ENCODE results near the gene GALNTL6.
"Not testable (repeated sequence)": the region's sequence is repeated elsewhere in the genome, so short reads cannot be mapped to it uniquely, and the experiment has no call there.

Gene GALNTL6

DNA sequence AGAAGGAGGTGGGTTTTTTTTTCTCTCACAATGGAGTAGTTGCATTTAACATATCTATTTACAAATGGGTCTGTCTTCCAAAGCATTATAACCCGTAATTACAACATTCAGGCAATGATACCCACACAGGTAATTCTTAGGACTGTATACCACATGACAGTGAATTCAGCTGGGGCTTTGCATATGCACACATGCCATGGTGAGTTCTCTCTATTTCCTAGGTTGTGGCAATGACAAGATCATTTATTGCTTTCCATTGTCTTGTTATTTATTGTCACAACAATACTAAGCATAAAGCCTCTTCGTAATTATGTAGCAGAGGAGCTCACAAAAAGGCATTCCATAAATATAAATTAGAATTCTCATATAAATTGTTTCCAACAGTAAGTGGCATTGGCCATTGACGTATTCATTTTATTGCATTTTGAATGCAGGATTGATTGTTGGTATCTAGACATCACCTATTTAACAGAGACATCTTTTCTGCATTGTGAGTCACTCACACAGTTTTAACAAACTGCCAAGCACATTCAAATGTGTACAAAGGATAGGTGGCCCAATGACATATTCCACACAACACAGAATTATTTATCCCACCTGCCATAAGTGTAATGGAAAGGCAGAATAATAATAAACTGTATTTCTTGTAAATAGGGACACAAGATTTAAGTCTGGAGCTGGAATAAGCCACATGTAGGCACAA lies 964.7 kb downstream of the GALNTL6 start:
- DNase-seq, result no peak

DNA sequence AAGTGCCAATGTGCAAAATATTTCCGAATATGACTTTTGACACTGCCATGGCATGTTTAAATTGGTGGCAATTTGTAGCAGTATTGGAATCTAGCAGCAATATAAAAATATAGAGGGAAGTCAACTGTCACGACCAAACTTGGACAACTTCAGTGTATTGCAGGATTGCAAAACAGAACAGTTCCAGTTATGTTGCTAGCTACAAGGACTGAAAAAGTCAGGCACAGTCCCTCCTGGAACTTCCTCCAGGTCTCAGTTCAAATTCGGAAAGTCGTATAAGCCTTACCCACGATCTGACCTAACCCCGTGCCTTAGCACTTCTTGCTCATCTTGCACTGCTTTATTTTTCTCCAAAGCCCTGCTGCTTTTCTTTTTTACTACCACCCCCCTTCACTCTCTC lies 965.4 kb downstream of the GALNTL6 start:
- no peak for DNase-seq

DNA sequence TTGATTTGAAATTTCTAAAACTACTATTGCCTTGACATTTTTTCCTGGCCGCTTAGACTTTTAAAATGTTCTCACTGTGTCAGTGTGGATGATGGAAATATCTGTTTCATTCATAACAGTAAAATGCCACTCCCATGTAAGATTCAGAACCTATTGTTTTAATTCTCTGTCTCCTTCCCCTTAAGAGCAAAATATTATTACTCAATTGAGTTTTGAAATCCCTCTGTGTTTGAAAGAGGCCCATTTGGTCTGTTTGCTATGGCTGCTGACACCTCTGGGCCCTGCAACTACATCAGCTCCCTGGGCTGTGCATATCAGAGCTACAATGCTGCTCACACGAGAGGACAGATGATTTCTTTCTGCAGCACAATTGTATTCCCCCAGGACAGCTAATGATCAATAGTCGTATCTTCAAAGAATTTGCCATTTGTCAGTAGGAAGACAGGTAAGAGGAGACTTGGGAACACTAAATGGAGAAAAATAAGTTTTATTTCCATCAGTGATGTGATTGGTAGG lies 967.4 kb downstream of the GALNTL6 start:
- DNase-seq, result no peak

DNA sequence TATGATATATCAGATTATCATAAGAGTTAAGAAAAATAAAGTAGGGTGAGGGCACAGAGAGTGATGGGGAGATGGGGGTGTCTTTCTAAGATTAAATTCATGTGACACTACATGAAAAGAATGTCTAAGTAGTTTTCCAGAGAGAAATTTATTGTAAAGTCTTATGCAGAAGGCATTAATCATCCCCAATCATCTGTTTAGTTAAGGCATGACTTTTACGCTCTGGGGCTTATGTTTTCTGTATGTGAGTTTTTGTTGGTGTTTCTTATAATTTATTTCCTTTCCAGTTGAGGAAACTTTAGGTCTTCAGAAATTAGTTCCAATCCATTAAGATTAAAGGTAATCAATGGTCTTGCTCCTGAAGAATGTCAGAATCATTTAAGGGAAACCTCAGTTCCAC lies 972.4 kb downstream of the GALNTL6 start:
- no peak for DNase-seq

DNA sequence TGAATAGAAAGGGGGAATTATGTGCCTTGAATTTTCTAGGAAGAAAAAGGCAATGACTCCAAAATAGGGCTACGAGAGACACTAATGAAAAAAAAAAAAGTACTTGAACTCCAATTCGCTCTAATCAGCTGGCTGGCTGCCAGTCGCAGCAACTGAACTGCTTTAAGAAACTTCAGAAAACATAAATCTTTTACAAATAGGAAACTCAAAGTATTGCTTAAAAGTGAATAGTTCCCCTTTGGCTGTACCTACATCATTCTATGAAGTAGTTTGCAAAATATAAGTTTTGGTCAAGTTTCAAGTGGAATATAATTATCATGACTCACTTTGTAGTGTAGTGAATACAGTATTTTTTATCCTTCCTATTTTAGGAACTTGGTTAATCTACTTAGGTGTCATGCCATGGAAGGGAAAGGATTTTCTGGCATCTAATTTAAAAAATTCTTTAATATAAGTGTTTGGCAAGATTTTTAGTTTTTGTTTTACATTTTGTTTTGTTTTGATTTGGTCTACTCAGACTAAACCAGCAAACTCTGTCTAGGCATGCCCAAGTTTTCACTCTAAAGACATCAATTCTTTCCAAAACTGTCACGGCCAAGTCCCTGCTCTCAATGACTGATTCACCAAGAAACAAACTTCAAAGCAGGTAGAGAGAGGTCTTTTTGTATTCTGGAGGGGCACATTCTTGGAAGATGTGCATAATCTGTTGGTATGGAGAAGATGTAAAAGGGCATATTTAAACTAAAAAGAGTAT lies 973.0 kb downstream of the GALNTL6 start:
- DNase-seq, result no peak

DNA sequence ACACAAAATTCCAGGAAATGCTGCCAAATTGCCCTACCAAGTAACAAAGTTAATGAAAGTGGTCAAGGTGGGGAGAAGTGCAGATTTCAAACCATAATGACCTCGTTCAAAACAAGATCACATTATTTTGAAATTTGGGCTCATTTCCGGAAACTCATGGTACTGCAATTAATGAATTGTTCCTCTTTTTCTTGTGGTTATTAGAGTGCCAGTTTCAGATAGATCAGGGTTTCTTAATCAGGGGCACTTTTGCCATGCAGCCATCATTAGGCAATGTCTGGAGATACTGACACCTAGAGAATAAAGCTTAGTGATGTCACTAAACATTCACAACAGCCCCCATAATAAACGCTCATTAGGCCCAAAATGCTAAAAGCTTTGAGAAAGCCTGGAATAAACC lies 973.9 kb downstream of the GALNTL6 start:
- DNase-seq, result no peak

DNA sequence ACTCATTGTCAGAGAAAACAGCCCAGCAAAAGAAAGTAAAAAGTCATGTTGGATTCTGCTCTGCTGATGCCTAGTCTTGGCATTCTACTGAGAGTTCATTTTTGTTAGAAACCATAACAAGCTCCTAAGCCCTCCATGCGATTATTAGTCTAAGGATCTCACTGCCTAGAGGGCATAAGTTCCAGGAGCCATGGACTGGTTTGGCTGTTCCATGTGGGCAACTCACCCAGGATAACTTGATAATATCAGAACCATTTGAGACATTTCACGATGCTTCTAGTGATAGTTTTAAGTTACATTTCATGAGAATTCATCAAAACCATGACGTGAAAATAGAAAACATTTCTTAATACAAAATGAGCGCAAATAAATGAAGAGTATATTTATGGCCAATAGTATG lies 978.6 kb downstream of the GALNTL6 start:
- DNase-seq, result no peak

DNA sequence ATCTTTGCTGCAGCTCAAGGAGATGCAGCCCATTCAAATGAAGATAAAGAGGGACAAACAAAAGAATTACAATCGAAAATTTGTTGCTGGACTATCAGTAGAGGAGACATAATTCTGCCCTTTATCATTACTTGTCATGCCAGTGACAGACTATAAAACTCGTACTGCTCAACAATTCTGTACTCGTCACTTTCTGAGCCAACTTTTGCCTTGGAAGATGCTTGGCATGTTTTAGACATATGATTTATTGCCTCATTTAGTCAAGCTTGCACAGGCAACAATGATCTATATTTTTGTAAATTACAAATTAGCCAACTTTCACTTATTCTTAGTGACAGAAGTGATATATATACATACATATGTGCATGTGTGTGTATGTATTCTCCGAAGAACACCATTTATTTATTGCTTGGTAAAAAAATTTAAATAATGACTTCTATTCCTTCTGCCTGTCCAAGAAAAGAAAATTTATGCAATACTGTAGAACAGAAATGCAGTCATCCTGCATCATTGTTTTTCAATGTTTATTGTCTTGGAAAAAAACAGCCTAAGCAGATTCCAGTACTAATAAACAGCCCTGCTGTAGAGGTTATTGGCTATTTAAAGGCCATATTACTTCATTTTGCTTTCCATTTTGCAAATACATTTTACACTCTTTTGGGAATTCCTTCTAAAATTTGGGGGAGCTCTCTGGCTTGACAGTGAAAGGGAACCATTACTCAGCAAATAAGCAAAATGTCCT lies 980.5 kb downstream of the GALNTL6 start:
- DNase-seq, result no peak

DNA sequence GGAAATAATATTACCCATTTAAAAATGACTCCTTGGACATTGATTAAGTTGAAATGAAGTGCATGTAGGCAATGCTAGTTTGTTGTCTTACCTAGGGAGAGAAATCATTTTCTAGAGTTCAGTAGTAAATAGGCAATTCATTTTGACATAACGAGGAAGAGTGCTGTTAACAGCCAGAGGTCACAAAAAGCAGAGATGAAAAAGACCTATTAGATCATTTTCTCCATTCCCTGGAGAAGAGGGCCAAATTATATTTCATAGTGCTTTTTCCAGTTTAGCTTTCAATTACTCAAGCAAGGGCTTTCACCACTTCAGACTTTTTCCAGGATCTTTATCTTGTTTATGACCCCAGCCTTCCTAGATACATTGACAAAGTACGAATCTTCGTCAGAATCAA lies 981.1 kb downstream of the GALNTL6 start:
- no peak for DNase-seq

DNA sequence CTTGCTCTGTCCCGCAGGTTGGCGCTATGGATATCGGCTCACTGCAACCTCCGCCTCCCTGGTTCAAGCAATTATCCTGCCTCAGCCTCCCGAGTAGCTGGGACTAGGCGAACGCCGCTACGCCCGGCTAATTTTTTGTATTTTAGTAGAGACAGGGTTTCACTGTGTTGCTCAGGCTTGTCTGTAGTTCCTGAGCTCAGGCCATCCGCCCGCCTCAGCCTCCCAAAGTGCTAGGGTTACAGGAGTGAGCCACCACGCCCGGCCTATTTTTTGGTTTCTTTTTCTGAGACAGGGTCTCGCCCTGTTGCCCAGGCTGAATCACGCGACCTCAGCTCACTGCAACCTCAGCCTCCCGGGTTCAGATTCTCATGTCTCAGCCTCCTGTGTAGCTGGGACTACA lies 984.1 kb downstream of the GALNTL6 start:
- not testable (repeated sequence) for DNase-seq

DNA sequence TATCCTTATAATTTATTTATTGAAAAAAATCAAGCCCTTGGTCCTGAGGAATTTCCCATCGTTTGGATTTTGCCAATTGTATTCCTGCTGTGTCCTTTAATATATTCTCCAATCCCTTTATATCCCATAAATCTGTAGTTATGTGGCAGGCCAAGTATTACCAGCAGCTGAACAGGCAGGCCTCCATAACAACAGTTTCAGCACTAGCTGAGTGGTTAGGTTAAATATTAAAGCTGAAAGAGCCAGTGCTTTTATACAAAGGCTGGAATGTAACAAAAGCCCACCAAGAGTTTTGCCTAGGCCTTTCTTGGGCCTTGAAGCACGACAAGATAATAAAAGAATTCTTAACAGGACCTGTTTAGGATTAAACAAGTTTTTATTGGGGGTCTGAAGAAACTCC lies 988.8 kb downstream of the GALNTL6 start:
- no peak for DNase-seq

DNA sequence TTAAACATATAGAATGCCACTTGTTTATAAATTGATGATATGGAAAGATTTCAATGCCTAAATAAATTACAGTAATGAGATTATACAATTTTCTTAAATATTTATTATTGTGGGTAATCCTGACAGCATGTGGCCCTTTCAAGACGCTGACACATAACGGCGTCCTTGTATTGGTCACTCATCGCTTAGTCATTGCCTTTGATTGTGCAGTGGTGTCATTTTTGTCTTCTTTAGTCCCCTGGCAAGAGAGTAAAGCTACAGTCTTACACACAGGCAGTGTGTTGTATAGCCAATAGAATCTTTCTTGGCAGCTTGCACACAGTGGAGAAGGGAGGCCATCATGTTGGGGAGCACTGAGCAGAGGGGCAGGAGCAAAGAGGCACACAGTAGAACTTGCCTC lies 993.6 kb downstream of the GALNTL6 start:
- DNase-seq, result no peak

DNA sequence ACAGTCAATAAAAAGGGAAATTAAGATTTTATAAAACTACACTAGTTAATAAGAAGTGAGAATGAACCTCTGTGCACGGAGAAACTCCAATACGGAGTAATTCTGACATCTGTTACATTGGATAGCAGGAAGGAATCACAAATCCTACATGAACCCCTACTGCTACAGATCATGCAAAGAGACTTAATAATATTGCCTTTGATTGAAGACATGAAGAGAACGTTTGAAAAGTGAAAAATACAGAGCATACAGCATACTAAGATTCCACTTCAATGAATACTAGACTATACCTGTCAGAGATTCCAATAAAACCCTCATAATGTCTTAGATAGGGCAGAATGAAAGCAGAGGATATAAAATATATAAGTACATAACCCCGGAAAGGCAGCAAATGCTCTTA lies 995.0 kb downstream of the GALNTL6 start:
- DNase-seq, result no peak

DNA sequence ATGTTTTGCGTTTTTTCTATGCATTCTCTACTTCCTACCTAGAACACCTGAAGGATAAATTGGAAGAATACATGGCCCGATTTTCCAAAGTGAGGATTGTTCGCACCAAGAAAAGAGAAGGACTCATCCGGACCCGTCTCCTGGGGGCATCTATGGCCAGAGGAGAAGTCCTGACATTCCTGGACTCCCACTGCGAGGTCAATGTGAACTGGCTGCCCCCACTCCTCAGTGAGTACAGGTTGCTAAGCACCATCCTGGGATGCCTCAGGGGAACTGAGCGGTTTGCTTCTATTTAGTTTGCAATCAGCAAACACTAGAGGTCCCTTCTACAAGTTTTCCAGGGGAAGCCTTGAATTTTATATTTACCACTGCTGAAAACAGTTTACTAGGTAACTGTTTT lies 996.1 kb downstream of the GALNTL6 start:
- DNase-seq, result no peak

DNA sequence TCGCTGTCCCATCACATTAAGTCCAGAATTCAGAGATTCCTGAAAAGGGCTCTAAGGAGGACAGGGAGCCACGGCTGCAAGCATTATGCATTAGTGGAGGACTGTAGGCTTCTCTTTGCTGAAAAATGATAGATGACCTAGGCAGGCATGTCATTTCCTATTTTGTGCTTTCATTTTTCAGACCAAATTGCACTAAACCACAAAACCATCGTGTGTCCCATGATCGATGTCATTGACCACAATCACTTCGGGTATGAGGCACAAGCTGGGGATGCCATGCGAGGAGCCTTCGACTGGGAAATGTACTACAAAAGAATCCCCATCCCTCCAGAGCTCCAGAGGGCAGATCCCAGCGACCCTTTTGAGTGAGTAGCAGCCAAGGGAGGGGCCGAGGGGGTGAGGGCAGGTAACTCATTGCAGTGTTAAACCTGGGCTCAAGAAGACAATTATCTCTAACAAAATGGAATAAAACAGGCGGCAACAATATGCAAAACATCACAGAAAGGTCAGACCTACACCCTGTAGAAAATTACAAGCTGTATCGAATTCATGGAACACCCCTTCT lies 1000.2 kb downstream of the GALNTL6 start:
- no peak for DNase-seq

DNA sequence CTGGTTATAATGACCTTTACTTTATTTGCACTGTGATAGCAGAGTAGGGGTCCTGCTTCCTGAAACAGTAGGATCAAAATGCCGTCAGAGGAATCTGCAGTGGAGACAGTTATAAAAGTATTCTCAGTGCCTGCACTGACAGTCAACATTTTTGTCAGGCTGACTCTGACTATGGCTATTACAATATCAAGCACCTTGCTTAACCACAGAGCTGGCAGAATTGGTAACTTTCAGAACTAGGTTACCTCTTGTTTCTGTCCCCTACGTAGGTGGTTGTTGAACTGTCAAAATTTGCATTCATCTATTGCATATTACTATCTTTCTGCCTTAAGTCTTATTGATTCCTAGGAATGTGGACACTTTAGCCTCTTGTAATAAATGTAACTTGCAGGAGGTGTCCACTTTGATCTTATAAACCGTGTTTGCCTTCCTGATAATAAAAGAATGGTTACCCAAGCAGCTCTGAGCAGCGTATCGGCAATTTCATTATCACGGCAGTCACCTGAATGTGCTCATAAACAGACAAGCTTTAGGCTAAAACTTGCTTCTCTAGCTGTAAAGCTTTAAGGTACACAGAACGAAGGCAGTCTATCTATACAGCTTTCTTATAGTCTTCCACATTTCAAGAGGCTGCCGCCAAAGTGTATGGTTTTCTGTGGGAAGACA lies 1002.4 kb downstream of the GALNTL6 start:
- DNase-seq, result no peak

DNA sequence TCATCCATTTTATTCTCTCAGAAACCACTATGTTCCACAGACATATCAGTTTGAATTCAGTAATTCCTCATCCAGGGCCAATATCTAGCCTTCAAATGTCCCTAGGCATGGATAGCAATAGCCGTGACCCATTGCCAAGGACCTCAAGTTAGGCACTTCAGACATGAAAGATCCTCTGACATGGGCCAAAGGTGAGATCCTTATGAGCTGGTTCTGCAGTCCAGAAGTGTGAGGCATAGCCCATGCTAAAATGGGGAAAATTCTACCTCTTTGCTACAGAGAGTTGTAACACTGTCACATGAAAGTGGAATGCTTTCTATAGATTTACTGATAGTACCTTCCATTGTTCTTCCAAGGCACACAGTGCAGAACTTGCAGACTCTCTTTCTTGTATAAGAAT lies 1005.7 kb downstream of the GALNTL6 start:
- no peak for DNase-seq

DNA sequence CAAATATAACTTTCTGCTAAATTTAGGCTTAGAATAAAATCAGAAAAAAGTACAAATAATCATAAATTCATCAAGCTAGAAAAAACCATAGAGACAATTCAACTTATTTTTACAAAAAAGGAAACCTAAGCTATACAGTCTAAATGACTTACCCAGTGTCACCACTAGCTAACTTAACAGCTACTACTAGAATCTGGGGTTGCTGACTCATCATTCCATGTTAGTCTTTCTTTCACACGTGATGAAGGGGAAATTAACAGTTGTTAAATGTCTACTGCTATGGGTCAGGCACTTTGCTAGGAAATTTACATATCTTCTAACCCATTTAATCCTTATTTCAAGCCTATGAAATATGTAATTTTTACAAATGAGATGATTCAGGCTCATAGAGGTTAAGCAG lies 1006.1 kb downstream of the GALNTL6 start:
- no peak for DNase-seq

DNA sequence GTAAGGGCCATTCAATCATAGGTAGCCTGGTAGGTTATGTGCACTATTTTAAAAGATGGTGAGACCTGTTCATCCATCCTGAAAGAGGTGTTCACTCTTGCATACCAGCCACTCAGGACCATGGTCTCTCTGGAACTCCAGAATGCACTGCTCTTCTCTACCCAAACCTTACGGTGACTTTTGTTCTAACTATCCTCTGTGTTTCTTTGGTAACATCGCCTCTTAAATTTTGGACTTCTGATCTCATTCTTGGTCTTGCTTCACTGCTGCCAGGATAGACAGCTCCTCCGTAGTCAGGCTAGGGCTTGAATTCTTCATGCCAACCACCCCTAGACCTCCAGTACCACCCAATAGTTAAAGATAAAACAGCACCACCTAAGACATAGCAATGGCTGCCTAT lies 1009.1 kb downstream of the GALNTL6 start:
- no peak for DNase-seq

DNA sequence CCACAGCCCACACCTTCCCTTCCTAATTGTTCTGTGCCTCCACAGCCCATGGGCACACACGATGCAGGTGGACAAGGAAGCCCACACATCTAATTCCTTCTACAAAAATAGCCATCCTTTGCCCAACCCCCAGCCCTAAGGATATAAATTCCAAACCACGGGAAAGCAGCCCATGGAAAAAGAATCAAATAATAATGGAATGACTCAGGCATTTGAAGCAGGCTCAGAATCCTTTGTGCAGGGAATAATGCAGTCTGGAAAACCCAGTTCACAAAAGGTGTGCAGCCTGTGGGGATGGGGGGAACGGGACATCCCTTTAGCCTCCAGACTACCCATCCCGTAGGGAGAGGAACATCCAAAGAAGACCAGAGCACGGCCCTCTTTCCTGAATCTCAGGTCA lies 1013.1 kb downstream of the GALNTL6 start:
- DNase-seq, result no peak

DNA sequence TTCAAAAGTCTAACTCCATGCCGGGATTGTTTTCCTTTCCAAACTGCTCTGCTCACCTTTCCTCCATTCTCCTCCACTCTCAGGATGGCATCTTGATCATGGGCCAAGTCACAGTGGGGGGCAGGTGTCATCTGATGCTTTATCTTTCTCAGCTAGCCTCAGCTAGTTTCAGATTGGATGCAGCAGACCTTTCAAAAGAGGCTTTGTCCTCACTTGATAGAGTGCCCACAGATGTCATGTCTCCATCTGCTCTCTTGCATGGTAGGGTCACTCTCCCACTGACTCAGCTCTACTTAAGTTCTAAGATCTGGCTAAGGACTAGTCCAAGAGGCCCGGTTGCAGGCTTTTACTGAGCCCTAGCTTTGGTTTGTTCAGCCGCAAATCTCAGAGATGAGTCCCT lies 1013.7 kb downstream of the GALNTL6 start:
- DNase-seq, result no peak

DNA sequence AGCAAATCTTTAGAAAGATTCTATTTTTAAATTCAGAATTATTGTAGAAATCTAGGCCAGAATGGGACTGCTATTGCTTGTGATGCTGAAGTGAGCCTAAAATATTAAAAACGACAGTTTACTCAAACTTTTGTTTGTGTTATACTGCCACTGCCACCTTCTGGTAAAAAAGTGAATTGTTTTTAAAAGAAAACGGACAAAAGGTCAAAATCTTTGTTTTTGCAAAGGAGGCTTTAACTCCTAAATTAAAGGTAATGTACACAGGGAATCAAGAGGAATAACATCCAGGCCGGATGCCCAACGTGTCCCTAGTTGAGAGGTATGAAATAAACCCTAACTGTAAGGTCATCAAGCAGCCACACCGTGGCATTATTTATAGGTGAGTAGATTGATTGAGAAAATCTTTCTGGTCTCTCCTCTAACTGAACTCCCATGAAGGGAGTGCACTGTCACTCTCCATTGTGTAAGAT lies 1017.1 kb downstream of the GALNTL6 start:
- DNase-seq, result no peak

DNA sequence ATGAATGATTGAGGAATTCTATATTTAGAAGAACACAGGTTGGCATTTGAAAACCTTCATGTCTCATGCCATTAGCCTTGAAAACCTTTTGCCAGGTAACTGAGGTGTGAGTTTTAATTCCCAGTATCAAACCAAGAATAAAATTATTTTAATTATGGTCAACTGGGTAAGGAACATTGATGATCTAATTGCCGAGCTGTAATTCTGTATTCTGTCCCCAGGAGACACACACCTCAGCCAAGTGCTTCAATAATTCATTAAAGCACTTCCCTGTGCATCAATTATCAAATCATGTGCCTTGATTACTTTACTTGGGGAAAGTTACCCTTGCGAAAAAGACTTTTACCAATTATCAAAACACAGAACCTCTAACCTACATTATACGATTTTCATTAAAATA lies 1023.5 kb downstream of the GALNTL6 start:
- DNase-seq, result no peak
